ENCODE measurements around the gene OIP5.
"Not testable (repeated sequence)": the region's sequence is repeated elsewhere in the genome, so short reads cannot be mapped to it uniquely, and the experiment has no call there.

Gene OIP5

DNA sequence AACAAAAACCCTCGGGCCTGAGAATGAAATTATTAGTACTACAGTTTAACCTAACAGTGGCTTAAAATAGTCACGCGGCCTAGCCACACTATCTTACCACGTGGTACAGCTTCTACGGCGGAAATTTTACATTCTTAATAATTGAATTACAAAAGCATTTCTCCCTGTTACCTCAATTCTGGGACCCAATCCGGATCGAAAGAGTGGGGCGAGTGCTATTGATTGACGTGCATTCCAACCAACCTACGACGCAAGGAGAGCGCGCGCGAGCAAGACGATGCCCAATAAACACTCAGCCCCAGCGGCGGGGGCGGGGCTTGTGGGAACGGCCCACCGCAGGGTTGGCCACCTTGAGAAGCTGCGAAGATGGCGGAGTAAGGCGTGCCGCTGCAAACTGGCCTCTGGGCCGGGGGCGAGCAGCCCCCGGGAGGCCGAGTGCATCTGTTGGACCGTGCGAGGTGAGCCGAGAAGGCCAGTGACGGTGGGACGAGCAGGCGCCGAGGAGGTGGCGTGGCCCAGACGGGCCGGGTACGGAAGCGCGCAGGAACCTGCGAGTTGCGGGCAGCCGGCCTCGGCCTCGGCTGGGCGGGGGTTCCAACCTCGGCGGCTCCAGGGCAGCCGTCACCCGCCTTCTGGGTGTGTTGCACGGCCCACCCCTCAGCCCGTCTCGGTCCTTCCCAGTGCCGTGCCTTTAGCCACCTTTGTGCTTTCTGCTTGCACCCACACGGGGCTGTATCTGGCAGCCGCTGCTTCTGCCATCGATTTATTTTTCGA is 48.6 kb downstream of the OIP5 start:
- Mint-ChIP-seq H3K4me1 (peaks cover 47% of the 10 kb centered on the region), H3K27ac (peak overlapping the region; percentile 98), H3K4me3 (peak overlapping the region; percentile 99), H3K36me3 (peaks cover 10% of the 10 kb centered on the region), H3K27me3 (no peaks in the 10 kb centered on the region), H3K9me3 (no peaks in the 10 kb centered on the region)

DNA sequence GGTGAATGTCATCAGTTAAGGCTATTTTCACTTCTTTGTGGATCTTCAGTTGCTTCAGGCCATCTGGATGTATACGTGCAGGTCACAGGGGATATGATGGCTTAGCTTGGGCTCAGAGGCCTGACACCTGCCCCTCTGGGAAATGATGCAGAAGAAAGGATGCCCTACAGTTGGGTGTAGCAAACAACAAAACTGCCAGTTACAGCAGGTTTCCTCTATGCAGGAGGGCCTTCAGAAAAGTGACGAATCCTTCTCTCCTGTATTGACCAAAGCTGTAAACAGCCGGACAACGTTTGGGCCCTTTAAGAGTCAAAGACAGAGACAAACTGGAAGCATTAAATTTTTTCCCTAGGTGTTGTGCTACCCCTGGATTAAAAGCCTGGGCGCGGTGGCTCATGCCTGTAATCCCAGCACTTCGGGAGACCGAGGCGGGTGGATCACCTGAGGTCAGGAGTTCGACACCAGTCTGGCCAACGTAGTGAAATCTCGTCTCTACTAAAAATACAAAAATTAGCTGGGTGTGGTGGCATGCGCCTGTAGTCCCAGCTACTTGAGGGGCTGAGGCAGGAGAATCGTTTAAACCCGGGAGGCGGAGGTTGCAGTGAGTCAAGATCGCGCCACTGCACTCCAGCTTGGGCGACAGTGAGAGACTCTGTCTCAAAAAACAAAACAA is 49.3 kb downstream of the OIP5 start:
- peak overlapping the region; percentile 98 for H3K27ac Mint-ChIP-seq
- H3K4me1 Mint-ChIP-seq: peaks cover 40% of the 10 kb centered on the region
- peaks cover 14% of the 10 kb centered on the region for H3K36me3 Mint-ChIP-seq
- H3K9me3 Mint-ChIP-seq, H3K27me3 Mint-ChIP-seq: not testable (repeated sequence)
- peak overlapping the region; percentile 99 for H3K4me3 Mint-ChIP-seq

DNA sequence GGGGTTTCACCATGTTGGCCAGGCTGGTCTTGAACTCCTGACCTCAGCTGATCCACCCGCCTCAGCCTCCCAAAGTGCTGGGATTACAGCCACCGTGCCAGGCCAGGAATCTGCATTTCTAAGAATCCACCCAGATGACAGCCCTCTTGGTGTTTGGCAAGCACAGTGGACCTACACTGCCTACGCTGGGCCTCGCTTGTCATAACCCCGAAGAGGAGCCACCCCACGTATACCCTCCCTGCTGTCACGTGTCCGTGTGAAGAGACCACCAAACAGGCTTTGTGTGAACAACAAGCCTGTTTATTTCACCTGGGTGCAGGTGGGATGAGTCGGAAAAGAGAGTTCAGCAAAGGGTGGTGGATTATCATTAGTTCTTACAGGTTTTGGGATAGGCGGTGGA is 50.0 kb downstream of the OIP5 start:
- H3K4me1 Mint-ChIP-seq: peaks cover 38% of the 10 kb centered on the region
- H3K36me3 Mint-ChIP-seq: peaks cover 13% of the 10 kb centered on the region
- peak overlapping the region; percentile 99 for H3K4me3 Mint-ChIP-seq
- peak overlapping the region; percentile 41 for H3K27ac Mint-ChIP-seq
- not testable (repeated sequence) for H3K27me3 Mint-ChIP-seq, H3K9me3 Mint-ChIP-seq

DNA sequence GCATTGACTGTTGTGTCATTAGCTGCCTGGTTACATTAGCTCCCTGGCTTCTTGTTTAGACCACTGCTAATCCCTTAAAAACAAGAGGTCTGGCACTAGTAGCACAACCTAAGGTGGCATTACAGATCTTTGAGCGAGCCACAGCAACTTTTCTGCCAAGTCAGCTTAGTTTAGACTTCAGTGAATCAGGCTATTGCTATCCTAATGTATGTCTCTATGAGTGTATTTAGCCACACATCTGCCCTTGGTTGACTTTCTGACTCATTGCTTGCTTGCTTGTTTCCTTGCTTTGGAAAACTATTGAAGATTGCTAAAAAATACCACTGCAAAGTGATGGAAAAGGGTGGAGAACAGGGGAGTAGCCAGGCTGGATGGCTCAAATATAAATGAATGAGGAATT is 51.2 kb downstream of the OIP5 start:
- no peaks in the 10 kb centered on the region for H3K9me3 Mint-ChIP-seq
- no peak overlapping the region for H3K27ac Mint-ChIP-seq
- no peaks in the 10 kb centered on the region for H3K27me3 Mint-ChIP-seq
- peaks cover 29% of the 10 kb centered on the region for H3K4me1 Mint-ChIP-seq
- H3K4me3 Mint-ChIP-seq: no peak overlapping the region
- peaks cover 11% of the 10 kb centered on the region for H3K36me3 Mint-ChIP-seq

DNA sequence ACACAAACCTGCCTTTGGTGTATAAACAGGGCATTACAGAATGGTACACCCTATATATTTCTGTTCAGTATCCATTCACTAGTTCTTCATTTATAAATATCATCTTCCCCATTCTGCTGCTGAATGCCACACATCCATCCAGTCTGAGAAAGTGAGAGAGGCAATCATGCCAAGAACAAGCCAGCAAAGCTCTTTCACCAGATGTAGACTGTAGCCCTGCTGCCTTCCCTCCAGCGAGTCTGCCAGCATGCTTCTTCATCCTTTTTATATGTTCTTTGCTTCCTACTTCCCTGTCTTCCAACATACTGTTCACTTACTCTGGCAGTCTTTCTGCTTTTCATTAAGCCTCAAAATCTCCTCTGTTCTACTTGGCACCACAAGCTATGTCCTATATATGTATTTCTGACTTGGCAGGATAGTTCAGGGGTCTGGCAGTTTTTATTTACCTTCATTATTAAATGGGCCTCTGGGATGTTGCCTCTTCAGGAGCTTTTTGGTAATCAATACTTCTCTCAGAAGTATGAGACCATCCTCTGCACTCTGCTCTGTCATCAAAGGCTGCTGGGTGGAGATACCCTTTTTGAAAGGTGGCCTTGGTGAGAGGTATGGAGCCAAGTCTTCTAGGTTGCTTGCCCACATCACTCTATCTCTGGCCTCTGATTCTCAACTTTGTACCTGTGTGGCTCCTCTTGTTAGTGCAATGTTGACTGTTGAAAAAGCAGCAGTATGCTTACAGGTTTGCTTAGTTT is 52.7 kb downstream of the OIP5 start:
- H3K9me3 Mint-ChIP-seq: no peaks in the 10 kb centered on the region
- peaks cover 16% of the 10 kb centered on the region for H3K4me1 Mint-ChIP-seq
- H3K27ac Mint-ChIP-seq: no peak overlapping the region
- H3K4me3 Mint-ChIP-seq: no peak overlapping the region
- H3K36me3 Mint-ChIP-seq: peaks cover 11% of the 10 kb centered on the region
- no peaks in the 10 kb centered on the region for H3K27me3 Mint-ChIP-seq

DNA sequence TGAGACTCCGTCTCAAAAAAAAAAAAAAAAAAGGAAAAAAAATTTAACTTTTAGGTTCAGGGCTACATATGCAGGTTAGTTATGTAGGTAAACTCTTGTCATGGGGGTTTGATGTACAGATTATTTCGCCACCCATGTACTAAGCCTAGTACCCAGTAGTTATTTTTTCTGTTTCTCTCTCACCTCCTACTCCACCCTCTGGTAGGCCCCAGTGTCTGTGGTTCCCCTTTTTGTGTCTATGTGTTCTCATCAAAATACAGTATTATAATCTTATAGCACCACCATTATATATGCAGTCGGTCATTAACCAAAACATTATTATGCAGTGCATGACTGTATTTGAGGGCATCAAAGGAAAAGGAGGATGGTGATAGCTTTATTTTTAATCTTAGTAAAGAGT is 54.1 kb downstream of the OIP5 start:
- Mint-ChIP-seq H3K27ac (no peak overlapping the region), H3K4me3 (no peak overlapping the region), H3K4me1 (peaks cover 10% of the 10 kb centered on the region), H3K36me3 (peaks cover 8% of the 10 kb centered on the region), H3K27me3 (no peaks in the 10 kb centered on the region), H3K9me3 (no peaks in the 10 kb centered on the region)

DNA sequence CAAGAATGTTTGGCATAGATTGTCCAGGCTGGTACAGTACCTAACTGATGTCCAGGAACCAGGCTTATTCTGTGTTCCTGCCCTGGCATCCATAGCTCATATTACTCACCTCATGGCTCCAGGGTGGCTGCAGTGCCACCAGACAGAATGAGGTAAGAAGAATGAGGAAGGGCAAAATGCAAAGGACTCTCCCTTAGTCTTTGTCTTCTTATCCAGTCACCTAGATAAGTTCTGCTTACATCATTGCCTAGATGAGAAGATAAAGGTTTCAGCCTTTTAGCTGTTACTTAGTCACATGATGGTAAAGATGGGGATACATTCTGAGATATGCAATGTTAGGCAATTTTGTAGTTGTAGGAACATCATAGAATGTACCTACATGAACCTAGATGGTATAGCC is 55.6 kb downstream of the OIP5 start:
- Mint-ChIP-seq H3K36me3 (peaks cover 8% of the 10 kb centered on the region), H3K4me1 (no peaks in the 10 kb centered on the region), H3K9me3 (no peaks in the 10 kb centered on the region), H3K27ac (peak overlapping the region; percentile 72), H3K27me3 (no peaks in the 10 kb centered on the region), H3K4me3 (no peak overlapping the region)

DNA sequence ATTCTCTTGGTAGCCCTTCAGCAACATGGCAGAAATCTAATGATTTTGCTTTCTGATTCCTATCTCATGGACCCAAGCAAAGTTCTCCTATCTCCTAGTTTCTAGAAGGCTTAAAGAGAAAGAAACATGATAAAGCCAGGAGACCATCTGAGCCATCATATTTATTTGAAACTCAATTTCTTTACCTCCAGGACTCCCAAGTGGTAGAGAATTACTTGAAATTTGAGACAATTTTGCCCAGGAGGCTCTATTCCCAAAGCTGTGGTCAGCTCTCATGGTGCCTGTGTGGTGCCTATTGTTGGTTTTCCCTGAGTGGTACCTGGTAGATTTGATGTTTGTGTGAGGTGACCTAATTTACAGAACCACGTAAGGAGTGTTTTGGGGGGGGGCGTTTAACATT is 62.5 kb downstream of the OIP5 start:
- peaks cover 12% of the 10 kb centered on the region for H3K36me3 Mint-ChIP-seq

DNA sequence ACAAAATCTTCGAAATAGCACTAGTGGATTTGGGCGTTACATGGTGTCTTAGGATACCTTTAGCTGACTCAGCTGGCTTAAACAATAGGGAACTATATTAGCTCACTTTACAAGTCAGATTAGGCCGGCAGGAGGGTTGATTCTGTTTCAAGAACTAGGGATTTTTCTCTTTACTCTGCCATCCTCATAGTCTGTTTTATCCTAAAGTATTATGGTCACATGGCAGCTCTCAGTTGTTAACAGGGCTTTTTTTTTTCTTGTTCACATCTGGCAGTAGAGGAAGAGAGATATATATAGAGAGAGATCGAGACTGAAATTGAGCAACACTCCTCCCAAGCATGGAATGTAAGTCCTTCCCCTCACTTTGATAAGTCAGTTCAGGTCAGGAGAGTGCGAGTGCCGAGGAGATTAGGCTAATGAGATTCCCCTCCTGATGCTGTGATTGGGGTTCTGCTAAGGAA is 68.5 kb downstream of the OIP5 start:
- Mint-ChIP-seq H3K4me1 (peaks cover 1% of the 10 kb centered on the region), H3K9me3 (no peaks in the 10 kb centered on the region), H3K27ac (no peak overlapping the region), H3K36me3 (peaks cover 15% of the 10 kb centered on the region), H3K4me3 (no peak overlapping the region), H3K27me3 (no peaks in the 10 kb centered on the region)

More for the DNA sequence above, 62.5 kb downstream of the OIP5 start:
- Mint-ChIP-seq H3K27ac (no peak overlapping the region), H3K27me3 (no peaks in the 10 kb centered on the region), H3K9me3 (no peaks in the 10 kb centered on the region), H3K4me3 (no peak overlapping the region), H3K4me1 (no peaks in the 10 kb centered on the region)

DNA sequence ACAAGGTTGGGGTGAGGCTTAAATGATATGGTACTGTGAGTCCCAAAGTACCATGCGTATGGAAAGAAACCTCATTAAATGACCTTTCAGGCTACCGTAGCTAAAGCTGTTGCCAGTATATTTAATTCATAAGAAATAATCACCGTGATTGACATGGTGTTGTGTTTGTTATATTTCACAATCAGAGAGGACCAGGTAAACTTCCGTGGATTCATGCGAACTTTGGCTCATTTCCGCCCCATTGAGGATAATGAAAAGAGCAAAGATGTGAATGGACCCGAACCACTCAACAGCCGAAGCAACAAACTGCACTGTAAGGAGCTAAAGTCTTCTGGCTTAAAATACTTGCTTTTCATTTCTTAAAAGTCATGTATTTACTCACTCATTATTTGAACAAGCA is 69.8 kb downstream of the OIP5 start:
- no peaks in the 10 kb centered on the region for H3K27me3 Mint-ChIP-seq
- H3K4me1 Mint-ChIP-seq: peaks cover 3% of the 10 kb centered on the region
- H3K4me3 Mint-ChIP-seq: no peak overlapping the region
- H3K36me3 Mint-ChIP-seq: peaks cover 13% of the 10 kb centered on the region
- H3K27ac Mint-ChIP-seq: no peak overlapping the region
- no peaks in the 10 kb centered on the region for H3K9me3 Mint-ChIP-seq

DNA sequence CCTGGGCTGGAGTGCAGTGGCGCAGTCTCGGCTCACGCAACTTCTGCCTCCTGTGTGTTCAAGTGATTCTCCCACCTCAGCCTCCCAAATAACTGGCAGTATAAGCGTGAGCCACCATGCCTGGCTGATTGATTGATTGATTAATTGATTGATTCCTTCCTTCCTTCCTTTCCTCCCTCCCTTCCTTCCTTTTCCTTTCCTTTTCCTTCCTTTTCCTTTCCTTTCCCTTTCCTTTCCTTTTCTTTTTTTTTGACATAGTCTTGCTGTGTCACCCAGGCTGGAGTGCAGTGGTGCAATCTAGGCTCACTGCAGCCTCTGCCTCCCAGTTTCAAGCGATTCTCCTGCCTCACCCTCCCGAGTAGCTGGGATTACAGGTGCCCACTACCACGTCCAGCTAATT is 71.5 kb downstream of the OIP5 start:
- H3K27me3 Mint-ChIP-seq, H3K27ac Mint-ChIP-seq, H3K4me3 Mint-ChIP-seq, H3K4me1 Mint-ChIP-seq, H3K9me3 Mint-ChIP-seq: not testable (repeated sequence)
- peaks cover 11% of the 10 kb centered on the region for H3K36me3 Mint-ChIP-seq

DNA sequence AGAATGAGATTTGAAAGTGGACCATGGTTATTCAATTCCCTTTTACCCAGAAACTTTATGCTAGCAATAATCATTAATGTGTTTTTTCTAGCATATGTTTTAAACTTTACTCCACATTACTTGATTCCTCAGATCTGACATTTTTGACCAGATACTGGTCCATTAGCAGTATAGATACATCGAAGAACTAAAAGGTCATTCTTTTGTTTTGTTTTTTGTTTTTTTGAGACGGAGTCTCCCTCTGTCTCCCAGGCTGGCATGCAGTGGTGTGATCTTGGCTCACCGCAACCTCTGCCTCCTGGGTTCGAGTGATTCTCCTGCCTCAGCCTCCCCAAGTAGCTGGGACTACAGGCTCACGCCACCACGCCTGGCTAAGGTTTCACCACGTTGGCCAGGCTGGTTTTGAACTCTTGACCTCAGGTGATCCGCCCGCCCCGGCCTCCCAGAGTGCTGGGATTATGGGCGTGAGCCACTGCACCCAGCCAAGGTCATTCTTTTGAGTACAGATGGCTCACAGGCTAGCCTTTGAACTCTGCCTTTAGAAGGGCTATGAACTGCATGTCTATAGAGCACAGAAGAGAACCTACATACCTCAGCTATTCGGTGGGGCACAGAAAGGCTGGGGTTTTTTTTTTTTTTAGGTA is 72.7 kb downstream of the OIP5 start:
- Mint-ChIP-seq H3K4me1 (peaks cover 3% of the 10 kb centered on the region), H3K36me3 (peaks cover 12% of the 10 kb centered on the region), H3K27ac (no peak overlapping the region), H3K27me3 (no peaks in the 10 kb centered on the region), H3K4me3 (no peak overlapping the region), H3K9me3 (no peaks in the 10 kb centered on the region)

All from activated naive CD4-positive, alpha-beta T cell treated with anti-CD3 and anti-CD28 coated beads, Interleukin-2, amount 50 U/mL, for 24 hours (primary cell).